Measurements from ENCODE around the gene ERI3.

The ERI3 gene

GRCh38 chr1:44316231-44316759 is 38.8 kb downstream of the ERI3 start:
- H4K20me1 ChIP-seq (ENCODE audit: insufficient read depth, low read length, poor library complexity, severe bottlenecking) = no peaks in the 10 kb centered on the region
- H3K9me3 ChIP-seq (ENCODE audit: insufficient read depth, low read depth, low read length) = no peaks in the 10 kb centered on the region
- no peaks in the 10 kb centered on the region for H3K27me3 ChIP-seq (ENCODE audit: insufficient read depth, low read length, poor library complexity, severe bottlenecking)
- TF ChIP-seq EZH2phosphoT487 (IDR thresholded peaks at IDR 0.05; ENCODE audit: borderline replicate concordance) = no peak
- no peak for TF ChIP-seq CTCF (conservative IDR thresholded peaks at IDR 0.05; ENCODE audit: low read length)
- H3K9me2 ChIP-seq (replicated peaks; ENCODE audit: low read depth, low read length) = no peaks in the 10 kb centered on the region
- peaks cover 13% of the 10 kb centered on the region for H3K4me1 ChIP-seq (ENCODE audit: insufficient read depth, low read length, poor library complexity, severe bottlenecking)
- H2AFZ ChIP-seq (ENCODE audit: low read length) = no peak overlapping the region
- peak overlapping the region; percentile 1 for H3K4me2 ChIP-seq (ENCODE audit: low read depth, low read length, poor library complexity, severe bottlenecking)
- H3K36me3 ChIP-seq (ENCODE audit: insufficient read depth, low read length) = peaks cover 64% of the 10 kb centered on the region; the same call in 1 of the 2 replicates
- peak overlapping the region; percentile 13 for H3K9ac ChIP-seq (ENCODE audit: low read depth, low read length, poor library complexity, severe bottlenecking)
- H3F3A ChIP-seq (ENCODE audit: low read depth) = no peaks in the 10 kb centered on the region
- H3K4me3 ChIP-seq (ENCODE audit: low read length, poor library complexity, severe bottlenecking) = no peak overlapping the region
- no peaks in the 10 kb centered on the region for H3K79me2 ChIP-seq (ENCODE audit: insufficient read depth, low read length)

GRCh38 chr1:44315521-44315920 is 39.5 kb downstream of the ERI3 start:
- no peaks in the 10 kb centered on the region for H3K9me2 ChIP-seq (replicated peaks; ENCODE audit: low read depth, low read length)
- H3F3A ChIP-seq (ENCODE audit: low read depth) = no peaks in the 10 kb centered on the region
- H3K4me3 ChIP-seq (ENCODE audit: low read length, poor library complexity, severe bottlenecking) = no peak overlapping the region
- TF ChIP-seq EZH2phosphoT487 (IDR thresholded peaks at IDR 0.05; ENCODE audit: borderline replicate concordance) (no peak), CTCF (conservative IDR thresholded peaks at IDR 0.05; ENCODE audit: low read length) (no peak)
- H3K4me2 ChIP-seq (ENCODE audit: low read depth, low read length, poor library complexity, severe bottlenecking) = no peak overlapping the region
- H3K4me1 ChIP-seq (ENCODE audit: insufficient read depth, low read length, poor library complexity, severe bottlenecking) = peaks cover 13% of the 10 kb centered on the region
- peaks cover 71% of the 10 kb centered on the region; the same call in 1 of the 2 replicates for H3K36me3 ChIP-seq (ENCODE audit: insufficient read depth, low read length)
- no peaks in the 10 kb centered on the region for H4K20me1 ChIP-seq (ENCODE audit: insufficient read depth, low read length, poor library complexity, severe bottlenecking)
- no peaks in the 10 kb centered on the region for H3K27me3 ChIP-seq (ENCODE audit: insufficient read depth, low read length, poor library complexity, severe bottlenecking)
- H3K9ac ChIP-seq (ENCODE audit: low read depth, low read length, poor library complexity, severe bottlenecking) = no peak overlapping the region
- no peaks in the 10 kb centered on the region for H3K9me3 ChIP-seq (ENCODE audit: insufficient read depth, low read depth, low read length)
- no peak overlapping the region for H2AFZ ChIP-seq (ENCODE audit: low read length)
- H3K79me2 ChIP-seq (ENCODE audit: insufficient read depth, low read length) = no peaks in the 10 kb centered on the region

- Histone ChIP-seq H3F3A (ENCODE audit: low read depth) (no peaks in the 10 kb centered on the region), H3K4me1 (ENCODE audit: insufficient read depth, low read length, poor library complexity, severe bottlenecking) (peaks cover 13% of the 10 kb centered on the region), H3K4me2 (ENCODE audit: low read depth, low read length, poor library complexity, severe bottlenecking) (no peak overlapping the region), H3K9ac (ENCODE audit: low read depth, low read length, poor library complexity, severe bottlenecking) (no peak overlapping the region), H3K9me2 (replicated peaks; ENCODE audit: low read depth, low read length) (no peaks in the 10 kb centered on the region), H3K36me3 (ENCODE audit: insufficient read depth, low read length) (peaks cover 76% of the 10 kb centered on the region; the same call in 1 of the 2 replicates), H2AFZ (ENCODE audit: low read length) (no peak overlapping the region), H3K4me3 (ENCODE audit: low read length, poor library complexity, severe bottlenecking) (no peak overlapping the region), H3K27me3 (ENCODE audit: insufficient read depth, low read length, poor library complexity, severe bottlenecking) (no peaks in the 10 kb centered on the region), H3K79me2 (ENCODE audit: insufficient read depth, low read length) (no peaks in the 10 kb centered on the region), H3K9me3 (ENCODE audit: insufficient read depth, low read depth, low read length) (no peaks in the 10 kb centered on the region), H4K20me1 (ENCODE audit: insufficient read depth, low read length, poor library complexity, severe bottlenecking) (no peaks in the 10 kb centered on the region)
- TF ChIP-seq EZH2phosphoT487 (IDR thresholded peaks at IDR 0.05; ENCODE audit: borderline replicate concordance) (no peak), CTCF (conservative IDR thresholded peaks at IDR 0.05; ENCODE audit: low read length) (0 out of 2 replicates have a peak, but pooled peaks have one; percentile 36)
Observed at GRCh38 chr1:44314452-44314851, 40.6 kb downstream of the ERI3 start.
